ENCODE results near the gene FFAR3.

DNA sequence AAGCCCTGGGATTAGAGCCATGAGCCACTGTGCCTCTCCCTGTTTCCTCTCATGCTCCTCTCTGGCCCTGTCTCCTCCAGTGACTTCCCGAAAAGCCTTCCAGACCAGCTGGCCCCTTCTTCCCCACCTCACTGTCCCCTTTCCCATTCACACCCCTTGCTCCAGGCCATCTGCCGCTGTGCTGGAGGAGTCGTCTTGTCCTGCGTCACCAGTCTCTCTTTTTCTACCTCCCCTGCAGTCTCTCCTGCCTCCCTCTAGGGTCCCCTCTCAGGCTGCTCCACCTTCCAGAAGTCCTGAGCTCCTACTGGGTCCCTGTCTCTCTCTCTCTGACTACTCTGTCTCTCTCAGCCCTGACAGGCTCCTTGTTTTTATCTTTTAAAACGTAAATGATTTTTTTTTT, 15.8 kb upstream of the FFAR3 start:
- TF ChIP-seq ZNF274 (IDR thresholded peaks at IDR 0.05; ENCODE audit: low read depth, low read length) (no peak), YY1 (IDR thresholded peaks at IDR 0.05; ENCODE audit: insufficient read depth, insufficient read length) (no peak), SUZ12 (IDR thresholded peaks at IDR 0.05; ENCODE audit: extremely low read depth, insufficient read depth, insufficient read length) (no peak)
